Stimulated activated CD8-positive, alpha-beta memory T cell treated with anti-CD3 and anti-CD28 coated beads, Interleukin-15, amount 100 ng/mL, for 24 hours (primary cell): ENCODE results near the gene LRP1.

ENCODE experiments used
- DNase-seq: peaks from one replicate; pipeline ENCODE4 v3.0.0-alpha.2; 2020; ENCODE audit warnings: low read depth

Gene LRP1

DNA sequence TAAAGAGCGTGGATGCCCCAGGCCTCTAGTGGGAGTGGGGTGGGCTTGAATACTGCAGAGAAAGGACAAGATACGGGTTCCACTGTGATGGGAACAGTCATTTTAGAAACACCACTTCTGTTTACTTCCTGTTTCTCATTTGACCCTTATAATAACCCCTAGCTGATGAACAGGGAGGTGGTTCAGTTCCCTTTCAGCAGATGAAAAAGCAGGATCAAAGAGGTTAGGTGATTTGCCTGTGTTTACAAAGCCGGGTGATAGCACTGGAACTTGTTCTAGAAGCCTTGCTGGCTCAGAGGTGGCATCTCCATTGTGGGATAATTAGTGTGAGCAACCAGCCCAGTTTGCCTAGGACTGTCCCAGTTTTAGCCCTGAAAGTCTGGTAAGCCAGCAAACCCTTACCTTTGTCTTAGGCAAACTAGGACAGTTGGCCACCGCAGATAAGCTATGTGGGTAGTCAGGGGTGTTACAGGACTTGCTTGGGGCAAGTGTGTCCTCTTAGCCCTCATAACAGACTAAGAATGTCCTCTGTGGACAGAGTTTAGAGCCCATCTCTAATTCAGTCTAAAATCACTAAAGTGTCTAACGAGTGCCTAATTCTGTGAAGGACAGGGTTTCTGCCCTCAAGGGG lies 26.6 kb downstream of the LRP1 start:
- no peak for DNase-seq

DNA sequence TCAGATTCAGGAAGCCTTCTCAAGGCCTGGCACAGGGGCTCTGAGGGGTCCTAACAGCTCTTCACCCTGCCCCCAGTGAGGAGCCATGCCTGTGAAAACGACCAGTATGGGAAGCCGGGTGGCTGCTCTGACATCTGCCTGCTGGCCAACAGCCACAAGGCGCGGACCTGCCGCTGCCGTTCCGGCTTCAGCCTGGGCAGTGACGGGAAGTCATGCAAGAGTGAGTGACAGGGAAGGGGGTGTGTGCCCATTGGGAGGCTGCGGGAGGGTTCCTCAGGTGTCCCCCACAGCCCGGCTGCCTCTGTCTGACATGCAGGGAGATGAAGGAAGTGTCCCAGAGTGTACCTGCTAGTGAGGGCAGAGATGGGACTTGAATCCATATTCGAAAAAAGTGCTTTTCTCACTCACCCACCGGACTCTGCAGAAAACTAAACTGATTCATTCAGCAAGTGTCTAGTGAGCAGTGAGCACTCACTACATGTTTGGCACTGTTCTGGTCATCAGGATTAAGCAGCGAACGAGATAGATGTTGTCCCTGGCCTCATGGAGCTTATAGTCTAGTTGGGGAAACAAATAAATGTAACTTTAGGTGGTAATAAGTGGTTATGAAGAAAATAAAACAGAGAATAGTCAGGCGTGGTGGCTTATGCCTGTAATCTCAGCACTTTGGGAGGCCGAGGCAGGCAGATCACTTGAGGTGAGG lies 28.6 kb downstream of the LRP1 start:
- DNase-seq: no peak

DNA sequence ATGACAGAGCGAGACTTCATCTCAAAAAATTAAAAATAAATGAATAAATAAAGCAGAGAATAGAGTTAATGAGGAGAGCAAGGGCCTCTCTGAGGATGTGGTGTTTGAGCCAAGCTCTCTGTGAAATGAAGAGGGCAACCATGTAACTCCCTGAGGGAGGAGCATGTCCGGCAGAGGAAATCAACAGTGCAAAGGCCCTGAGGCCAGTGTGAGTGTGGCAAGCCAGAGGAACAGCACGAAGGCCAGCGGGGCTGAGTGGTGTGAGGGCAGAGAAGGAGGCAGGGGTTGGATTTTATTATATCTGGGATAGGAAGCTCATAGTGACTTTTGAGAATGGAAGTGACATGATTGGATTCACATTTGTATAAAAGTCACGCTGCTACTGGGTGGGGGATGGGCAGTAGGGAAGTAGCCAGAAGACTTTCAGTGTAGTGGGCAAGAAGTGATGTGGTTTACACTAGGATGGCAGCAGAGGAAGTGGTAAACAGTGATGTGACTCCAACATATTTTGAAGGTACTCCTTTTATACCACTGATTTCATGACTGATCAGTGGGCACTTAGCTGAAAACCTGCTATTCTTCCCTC lies 29.4 kb downstream of the LRP1 start:
- DNase-seq: no peak

DNA sequence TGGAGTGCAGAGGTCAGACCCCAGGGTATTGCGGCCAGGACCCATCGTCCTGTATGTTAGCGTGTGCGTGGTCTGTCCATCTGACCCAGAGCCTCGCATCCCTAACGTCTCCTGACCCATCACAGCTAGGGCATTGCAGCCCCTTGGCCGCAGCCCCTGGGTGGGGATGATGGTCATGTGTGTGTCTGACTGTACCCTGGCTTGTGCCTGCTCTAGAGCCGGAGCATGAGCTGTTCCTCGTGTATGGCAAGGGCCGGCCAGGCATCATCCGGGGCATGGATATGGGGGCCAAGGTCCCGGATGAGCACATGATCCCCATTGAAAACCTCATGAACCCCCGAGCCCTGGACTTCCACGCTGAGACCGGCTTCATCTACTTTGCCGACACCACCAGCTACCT lies 29.9 kb downstream of the LRP1 start:
- no peak for DNase-seq

DNA sequence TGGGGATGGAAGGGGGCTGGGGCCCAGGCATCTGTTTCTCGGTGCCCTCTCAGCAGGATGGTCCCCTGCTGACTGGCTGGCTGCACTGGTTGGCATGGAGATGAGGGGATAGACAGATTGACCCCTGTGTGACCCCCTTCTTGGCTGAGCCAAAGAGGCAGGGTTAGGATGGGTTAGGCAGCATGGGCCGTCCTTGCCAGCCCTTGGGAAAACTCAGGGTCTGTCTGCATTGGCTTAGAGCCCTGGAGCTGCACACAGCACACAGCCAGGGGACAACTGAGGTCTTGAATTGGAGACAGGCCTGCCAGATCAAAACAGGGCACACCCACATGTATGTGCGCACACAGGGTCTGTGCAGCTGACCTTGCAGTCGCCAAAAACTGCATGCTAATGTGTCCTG lies 30.4 kb downstream of the LRP1 start:
- no peak for DNase-seq

DNA sequence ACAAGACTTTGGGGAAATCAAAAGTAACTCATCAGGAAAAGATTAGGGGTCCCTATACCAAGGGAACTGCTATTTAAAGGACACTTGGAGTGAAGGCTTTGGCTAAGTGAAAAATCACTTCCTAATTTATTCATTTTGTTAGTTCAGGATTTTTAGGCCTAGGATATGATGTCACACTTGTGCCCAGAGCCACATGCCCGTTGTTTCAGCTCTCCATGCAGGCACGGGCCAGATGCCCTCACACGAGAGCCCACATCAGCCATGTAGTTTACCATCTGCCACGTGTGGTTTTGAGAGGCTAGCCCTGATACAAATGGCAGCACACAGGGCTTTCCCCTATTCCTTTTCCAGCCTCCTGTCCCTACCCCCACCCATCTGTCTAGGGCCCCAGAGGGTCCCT lies 31.0 kb downstream of the LRP1 start:
- no peak for DNase-seq

DNA sequence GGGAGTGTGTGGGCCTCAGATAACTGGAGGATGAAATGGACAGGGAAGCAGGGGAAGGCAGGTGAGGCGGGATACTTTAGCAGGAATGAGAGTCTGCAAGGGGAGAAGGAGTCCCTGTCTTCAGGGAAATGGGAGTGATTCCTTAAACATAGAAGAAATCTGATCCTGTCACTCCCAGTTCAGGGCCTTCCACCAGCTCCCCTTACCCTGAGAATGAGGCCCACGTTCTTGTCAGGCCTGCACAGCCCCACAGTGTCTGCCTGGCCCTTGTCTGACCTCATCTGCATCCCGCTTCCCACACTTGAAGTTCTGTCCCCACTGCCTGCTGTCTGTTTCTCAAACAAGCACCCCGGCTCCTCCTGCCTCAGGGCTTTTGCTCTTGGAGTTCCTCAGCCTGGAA lies 31.8 kb downstream of the LRP1 start:
- DNase-seq: no peak

DNA sequence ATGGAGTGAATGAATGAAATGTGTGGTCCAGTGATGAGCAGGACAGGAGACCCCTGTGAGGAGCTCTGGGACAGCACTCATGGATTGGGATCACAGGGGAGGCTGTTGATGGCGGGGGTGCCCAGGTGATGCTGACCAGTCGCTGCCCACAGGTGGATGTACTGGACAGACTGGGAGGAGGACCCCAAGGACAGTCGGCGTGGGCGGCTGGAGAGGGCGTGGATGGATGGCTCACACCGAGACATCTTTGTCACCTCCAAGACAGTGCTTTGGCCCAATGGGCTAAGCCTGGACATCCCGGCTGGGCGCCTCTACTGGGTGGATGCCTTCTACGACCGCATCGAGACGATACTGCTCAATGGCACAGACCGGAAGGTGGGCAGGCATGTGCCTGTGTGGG lies 32.5 kb downstream of the LRP1 start:
- no peak for DNase-seq

DNA sequence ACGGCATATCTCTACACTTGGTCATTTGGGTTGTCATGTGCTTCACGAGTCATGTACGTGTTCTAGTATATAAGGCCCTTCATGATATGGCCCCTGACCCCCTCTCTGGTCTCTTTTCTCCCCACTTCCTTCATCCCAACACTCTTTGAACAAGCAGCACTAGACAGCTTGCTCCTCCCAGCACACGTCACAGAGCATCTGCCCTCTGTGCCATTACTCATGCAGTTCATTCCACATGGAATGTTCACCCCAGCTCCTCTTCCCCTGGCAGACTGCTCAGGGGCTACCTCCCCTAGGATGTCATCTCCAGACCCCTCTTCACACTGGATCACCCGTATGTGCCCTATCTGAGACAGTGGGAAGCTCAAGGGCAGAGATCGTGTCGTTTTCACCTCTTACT lies 33.2 kb downstream of the LRP1 start:
- no peak for DNase-seq

DNA sequence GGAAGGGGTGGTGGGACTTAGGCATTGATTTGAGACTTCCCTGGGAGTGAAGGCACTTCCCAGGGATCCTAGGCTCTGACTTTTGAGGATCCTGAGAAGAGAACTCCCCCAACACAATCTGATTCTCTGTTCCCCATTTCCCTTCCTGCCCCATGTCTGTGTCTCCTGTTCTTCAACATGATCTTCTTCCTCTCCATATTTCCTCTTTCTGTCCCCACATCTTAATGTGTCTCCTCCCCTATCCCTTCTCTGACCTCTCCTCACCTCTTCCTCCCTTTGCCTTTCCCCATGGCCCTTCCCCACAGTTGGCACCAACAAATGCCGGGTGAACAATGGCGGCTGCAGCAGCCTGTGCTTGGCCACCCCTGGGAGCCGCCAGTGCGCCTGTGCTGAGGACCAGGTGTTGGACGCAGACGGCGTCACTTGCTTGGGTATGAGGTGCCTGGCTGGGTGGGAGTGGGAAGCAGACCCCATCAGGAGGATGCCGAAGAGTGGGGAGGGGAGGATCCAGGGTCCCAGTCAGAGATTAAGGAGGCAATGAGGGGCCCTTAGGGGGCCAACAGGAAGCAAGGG lies 34.4 kb downstream of the LRP1 start:
- no peak for DNase-seq

DNA sequence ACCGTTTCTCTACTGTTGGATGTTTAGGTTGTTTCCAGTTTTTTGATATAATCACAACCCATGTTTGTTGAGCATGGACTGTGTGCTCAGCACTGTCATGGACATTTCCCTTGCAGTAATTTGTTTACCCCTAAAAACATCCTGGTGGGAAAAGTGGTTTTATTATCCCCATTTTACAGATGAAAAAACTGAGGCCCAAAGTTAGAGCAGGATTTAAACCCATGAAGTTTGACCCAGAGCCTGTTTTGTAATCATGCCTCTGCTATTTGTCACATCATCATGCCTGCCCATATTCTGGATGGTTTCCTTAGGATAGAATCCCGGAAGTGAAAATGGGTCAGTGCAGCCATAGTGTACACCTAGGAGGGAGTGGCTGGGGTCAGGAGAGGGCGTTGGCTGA lies 36.2 kb downstream of the LRP1 start:
- no peak for DNase-seq

DNA sequence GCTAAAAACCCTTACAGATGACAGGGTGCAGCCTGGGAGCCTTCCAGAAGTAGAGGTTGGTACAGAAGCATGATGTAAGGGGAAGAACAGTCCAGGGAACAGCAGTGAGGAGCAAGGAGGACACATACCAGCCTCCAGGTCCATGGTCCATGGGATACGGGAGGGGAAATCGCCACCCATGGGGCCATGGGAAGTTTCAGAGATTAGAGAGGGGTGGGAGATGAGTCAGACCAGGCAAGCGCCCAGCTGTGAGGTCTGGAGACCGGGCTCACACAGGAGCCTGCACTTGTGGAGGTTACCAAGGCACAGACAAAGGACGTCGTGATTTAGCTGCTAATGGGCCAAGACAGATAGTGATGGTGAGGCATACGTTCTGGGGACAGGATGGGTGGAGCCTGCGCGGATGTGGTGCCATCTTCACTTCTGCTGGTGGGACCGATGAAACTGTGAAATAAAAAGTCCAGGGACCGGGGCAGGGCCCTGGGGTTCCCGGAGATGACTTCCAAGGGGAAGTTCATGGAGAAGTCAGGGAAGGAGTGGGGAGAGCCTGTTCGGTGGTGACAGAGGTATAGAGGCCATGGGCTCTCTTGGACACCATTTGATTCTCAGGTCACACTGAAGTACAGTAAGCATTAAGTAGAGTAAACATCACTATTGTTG lies 36.8 kb downstream of the LRP1 start:
- DNase-seq: no peak

DNA sequence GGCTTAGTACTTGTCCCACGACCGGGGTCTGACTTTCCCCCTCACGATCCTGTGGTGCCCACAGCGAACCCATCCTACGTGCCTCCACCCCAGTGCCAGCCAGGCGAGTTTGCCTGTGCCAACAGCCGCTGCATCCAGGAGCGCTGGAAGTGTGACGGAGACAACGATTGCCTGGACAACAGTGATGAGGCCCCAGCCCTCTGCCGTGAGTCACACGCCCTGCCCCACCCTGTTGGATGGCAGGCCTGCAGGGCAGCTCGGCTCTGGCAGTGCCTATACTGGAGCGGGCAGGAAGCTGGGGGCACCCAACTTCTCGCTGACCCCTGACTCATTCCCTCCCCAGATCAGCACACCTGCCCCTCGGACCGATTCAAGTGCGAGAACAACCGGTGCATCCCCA lies 37.5 kb downstream of the LRP1 start:
- no peak for DNase-seq

DNA sequence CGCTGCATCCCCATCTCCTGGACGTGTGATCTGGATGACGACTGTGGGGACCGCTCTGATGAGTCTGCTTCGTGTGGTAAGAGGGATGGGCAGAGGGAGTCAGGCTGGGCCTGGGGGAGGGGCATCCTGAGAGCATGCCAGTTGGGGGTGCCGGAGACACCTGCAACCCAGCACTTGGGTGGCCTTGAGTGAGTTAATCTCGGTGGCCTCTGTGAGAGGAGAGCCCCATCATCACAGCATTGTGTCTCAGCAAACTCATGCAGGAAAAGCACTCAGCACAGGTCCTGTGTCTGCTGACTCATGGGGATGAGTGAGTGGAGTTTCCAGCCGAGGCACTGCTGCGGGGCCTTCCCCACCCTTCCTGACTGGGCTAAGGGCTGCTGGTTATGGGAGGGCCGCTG lies 38.7 kb downstream of the LRP1 start:
- no peak for DNase-seq

DNA sequence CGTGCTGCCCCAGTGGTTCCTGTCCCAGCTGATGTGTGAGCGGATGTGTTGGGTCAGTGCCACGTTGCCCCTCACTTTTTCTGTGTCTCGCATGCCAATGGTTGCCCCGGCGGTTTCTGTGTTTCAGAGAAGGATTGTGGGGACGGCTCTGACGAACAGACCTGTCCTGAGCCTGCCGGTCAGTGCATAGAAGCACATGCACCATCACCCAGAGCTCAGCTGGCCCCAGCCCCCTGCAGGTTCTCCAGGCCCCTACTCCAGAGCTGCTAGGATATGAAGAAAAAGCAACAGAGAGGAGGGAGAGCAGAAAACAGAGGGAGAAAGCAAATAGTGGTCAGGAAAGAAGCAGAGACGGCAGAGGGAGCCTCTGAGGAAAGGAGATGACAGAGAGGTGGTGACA lies 39.8 kb downstream of the LRP1 start:
- DNase-seq: no peak

DNA sequence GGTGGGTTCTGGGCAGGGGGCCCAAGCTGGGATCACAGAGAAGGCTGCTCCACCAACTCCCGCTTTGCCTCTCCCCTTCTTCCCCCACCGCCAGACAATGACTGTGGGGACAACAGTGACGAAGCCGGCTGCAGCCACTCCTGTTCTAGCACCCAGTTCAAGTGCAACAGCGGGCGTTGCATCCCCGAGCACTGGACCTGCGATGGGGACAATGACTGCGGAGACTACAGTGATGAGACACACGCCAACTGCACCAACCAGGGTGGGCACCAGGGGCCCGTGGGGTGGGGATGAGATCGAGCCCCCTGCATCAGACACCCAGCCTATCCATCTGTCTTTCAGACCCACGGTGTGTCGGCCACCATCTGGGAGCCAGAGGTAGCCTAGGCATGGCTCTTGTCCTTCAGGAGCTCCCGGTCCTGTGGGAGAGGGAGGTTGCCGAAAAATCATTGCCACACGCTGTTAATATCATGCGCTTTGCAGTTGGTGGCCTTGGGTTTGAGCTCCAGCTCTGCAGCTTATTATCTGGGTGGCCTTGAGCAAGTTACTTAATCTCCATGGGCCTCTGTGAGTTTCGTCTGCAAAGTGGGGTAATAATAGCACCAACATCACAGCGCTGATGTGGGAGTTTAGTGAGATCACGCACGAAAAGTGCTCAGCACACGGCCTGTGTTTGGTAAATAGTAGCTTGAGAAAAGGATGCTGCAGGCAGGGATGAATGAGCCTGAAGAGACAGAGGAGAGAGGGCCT lies 40.9 kb downstream of the LRP1 start:
- DNase-seq: no peak

DNA sequence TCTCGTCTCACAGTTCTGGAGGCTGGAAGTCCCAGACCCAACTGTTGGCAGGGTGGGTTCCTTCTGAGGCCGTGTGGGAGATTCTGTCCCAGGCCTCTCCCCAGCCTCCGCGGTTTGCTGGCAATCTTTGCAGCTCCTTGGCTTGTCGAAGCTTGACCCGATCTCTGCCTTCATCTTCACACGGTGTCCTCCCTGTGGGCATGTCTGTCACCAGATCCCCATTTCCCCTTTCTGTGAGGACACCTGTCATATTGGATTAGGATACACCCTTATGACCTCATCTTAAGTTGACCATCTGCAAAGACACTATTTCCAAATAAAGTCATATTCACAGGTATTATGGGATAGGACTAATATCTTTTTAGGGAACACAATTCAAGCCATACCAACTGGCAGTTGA lies 41.7 kb downstream of the LRP1 start:
- no peak for DNase-seq

DNA sequence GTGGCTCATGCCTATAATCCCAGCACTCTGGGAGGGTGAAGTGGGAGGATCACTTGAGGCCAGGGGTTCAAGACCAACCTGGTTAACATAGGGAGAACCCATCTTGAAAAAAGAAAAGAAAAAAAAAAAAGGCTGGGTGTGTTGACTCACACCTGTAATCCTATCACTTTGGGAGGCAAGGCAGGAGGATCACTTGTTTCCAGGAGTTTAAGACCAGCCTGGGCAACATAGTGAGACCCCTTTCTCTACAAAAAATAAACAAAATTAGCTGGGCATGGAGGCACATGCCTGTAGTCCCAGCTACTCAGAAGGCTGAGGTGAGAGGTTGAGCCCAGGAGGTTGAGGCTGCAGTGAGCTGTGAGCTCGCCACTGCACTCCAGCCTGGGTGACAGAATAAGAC lies 42.1 kb downstream of the LRP1 start:
- no peak for DNase-seq

DNA sequence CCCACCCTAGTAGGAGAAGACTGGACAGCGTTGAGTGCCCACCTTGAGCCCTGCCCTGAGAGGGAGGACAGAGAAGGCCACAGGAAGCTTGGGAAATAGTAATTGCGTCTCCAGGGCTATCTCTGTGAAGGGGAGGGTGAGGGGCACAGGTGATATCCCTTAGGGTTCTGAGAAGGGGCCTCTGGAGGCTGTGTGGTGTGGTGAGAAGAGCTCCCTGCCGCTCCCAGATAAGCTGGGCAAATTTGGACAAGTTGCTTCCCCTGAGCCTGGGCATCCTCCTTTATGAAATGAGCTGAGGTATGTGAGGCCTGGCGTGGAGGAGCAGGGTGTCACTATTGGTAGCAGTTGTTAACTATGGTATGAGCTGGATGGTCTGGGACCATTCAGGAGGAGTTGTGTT lies 42.6 kb downstream of the LRP1 start:
- no peak for DNase-seq

DNA sequence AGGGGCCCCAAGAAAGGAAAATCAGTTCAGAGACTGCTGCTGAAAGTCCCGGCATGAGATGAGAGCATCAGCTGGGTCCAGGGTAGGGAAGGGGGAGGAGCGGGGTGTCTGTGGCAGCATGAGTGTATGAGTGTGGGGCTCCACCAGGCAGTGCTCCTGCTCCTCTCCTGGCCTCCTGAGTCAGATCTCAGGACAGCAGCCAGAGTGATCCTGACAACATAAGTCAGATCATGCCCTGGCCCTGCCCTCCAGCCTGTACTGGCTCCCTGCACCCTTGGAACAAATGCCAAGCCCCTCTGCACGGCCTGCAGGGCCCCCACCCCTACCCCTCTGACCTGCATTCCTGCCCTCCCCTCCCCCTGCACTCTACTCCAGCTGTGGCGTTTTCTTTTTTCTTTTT lies 43.4 kb downstream of the LRP1 start:
- DNase-seq: no peak

DNA sequence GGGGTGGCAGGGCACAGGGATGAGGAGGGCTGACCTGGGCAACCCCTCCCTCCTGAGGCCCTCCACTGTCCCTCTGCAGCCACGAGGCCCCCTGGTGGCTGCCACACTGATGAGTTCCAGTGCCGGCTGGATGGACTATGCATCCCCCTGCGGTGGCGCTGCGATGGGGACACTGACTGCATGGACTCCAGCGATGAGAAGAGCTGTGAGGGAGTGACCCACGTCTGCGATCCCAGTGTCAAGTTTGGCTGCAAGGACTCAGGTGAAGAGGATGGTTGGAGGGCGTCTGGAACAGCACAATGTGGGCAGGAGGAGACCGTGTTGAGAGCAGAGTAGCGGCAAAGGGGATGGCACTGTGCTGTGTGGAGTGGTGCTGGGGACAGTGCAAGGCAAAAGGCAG lies 44.8 kb downstream of the LRP1 start:
- no peak for DNase-seq

DNA sequence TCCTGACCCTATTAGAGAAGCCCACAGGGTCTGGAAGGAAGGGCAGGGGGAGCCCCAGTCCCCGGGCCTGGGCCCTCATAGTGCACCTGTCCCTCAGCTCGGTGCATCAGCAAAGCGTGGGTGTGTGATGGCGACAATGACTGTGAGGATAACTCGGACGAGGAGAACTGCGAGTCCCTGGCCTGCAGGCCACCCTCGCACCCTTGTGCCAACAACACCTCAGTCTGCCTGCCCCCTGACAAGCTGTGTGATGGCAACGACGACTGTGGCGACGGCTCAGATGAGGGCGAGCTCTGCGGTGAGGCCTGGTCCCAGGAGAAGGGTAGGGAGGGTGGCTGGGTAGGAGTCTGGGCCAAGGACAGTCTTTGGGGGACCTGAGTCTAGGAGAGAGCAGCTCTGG lies 45.4 kb downstream of the LRP1 start:
- no peak for DNase-seq
